HG03571 (cell line): ENCODE data around the gene GALNT7.

Experiments used
- ATAC-seq: cut with Tn5 transposase; IDR thresholded peaks from one replicate; pipeline ENCODE4 v1.9.1; 2021; ENCODE audit not compliant: unreplicated experiment

The GALNT7 gene

GRCh38 chr4:173259310-173259709, 90.7 kb downstream of the GALNT7 start:
- no peak for ATAC-seq

- no peak for ATAC-seq
Observed at GRCh38 chr4:173261052-173261451, 92.4 kb downstream of the GALNT7 start.

GRCh38 chr4:173262375-173262774, 93.8 kb downstream of the GALNT7 start:
- no peak for ATAC-seq

GRCh38 chr4:173264245-173264644, 95.6 kb downstream of the GALNT7 start:
- ATAC-seq: peak; percentile 26

- ATAC-seq: peak; percentile 89
Observed at GRCh38 chr4:173264684-173265185, 96.1 kb downstream of the GALNT7 start.

- no peak for ATAC-seq
Observed at GRCh38 chr4:173265751-173266150, 97.1 kb downstream of the GALNT7 start.

- ATAC-seq: no peak
Observed at GRCh38 chr4:173267711-173268110, 99.1 kb downstream of the GALNT7 start.

- no peak for ATAC-seq
Observed at GRCh38 chr4:173269280-173269679, 100.7 kb downstream of the GALNT7 start.

- ATAC-seq: no peak
Observed at GRCh38 chr4:173270312-173271027, 101.9 kb downstream of the GALNT7 start.

- ATAC-seq: no peak
Observed at GRCh38 chr4:173272314-173272713, 103.7 kb downstream of the GALNT7 start.

GRCh38 chr4:173272996-173273395, 104.4 kb downstream of the GALNT7 start:
- ATAC-seq: no peak

- no peak for ATAC-seq
Observed at GRCh38 chr4:173273941-173274340, 105.3 kb downstream of the GALNT7 start.

- no peak for ATAC-seq
Observed at GRCh38 chr4:173274744-173275143, 106.1 kb downstream of the GALNT7 start.

- ATAC-seq: no peak
Observed at GRCh38 chr4:173275150-173275549, 106.5 kb downstream of the GALNT7 start.

GRCh38 chr4:173277340-173277739, 108.7 kb downstream of the GALNT7 start:
- no peak for ATAC-seq

- ATAC-seq: no peak
Observed at GRCh38 chr4:173280998-173281397, 112.4 kb downstream of the GALNT7 start.

GRCh38 chr4:173281406-173282255, 113.0 kb downstream of the GALNT7 start:
- no peak for ATAC-seq

GRCh38 chr4:173282256-173282562, 113.6 kb downstream of the GALNT7 start:
- ATAC-seq: no peak

GRCh38 chr4:173282626-173283025, 114.0 kb downstream of the GALNT7 start:
- no peak for ATAC-seq

- ATAC-seq: no peak
Observed at GRCh38 chr4:173284463-173284862, 115.9 kb downstream of the GALNT7 start.

- no peak for ATAC-seq
Observed at GRCh38 chr4:173287486-173287885, 118.9 kb downstream of the GALNT7 start.

GRCh38 chr4:173288296-173288695, 119.7 kb downstream of the GALNT7 start:
- peak; percentile 67 for ATAC-seq
